GM19099 (cell line): ENCODE measurements around the gene SLC7A6.

Experiments
- POLR2A ChIP-seq: IDR thresholded peaks from 3 replicates; pipeline ENCODE4 v1.6.1; 2011; ENCODE audit warnings: low read depth; ENCODE audit not compliant: insufficient read length; ENCODE audit errors: extremely low read depth

The SLC7A6 gene

DNA sequence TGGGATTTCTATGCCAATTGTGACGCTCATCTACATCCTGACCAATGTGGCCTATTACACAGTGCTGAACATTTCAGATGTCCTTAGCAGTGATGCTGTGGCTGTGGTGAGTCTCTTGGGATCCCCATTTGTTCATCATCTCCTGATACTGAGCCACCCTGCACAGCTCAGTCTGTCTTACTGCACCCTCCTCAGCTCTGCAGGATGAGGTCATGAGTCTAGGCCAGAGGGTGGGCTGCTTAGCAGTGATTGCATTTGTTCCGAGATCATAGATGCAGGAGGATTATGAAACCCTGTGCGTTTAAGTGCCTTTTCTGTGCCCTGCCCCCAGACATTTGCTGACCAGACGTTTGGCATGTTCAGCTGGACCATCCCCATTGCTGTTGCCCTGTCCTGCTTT lies 26.9 kb downstream of the SLC7A6 start:
- no peak for TF ChIP-seq POLR2A

DNA sequence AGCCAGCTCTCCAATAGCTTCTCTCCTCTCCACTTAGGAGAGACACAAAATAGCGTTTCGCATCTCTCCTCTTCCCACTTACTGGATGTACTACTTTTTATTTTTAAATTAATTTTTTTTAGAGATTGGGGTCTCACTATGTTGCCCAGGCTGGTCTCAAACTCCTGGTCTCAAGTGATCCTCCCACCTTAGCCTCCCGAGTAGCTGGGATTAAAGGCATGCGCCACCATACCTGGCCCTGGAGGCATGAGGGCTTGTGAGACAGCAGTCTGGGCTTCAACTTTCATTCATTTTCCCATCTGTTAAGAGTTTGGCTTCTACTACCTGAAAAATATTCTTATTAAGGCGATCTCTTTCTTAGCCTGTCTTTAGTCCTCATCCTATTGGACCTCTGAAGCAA lies 28.1 kb downstream of the SLC7A6 start:
- no peak for TF ChIP-seq POLR2A

DNA sequence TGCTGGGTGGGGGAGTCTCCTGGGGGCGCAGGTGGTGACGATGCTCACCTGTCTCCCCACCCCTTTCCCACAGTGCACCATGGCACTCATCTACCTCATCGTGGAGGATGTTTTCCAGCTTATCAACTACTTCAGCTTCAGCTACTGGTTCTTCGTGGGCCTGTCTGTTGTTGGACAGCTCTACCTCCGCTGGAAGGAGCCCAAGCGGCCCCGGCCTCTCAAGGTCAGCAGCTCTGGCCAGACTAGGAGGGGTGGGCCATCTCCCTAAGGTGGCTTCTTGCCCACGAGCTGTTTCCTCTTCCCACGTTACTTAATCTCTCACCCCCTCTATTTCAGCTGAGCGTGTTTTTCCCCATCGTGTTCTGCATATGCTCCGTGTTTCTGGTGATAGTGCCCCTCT lies 32.0 kb downstream of the SLC7A6 start:
- TF ChIP-seq POLR2A = no peak

DNA sequence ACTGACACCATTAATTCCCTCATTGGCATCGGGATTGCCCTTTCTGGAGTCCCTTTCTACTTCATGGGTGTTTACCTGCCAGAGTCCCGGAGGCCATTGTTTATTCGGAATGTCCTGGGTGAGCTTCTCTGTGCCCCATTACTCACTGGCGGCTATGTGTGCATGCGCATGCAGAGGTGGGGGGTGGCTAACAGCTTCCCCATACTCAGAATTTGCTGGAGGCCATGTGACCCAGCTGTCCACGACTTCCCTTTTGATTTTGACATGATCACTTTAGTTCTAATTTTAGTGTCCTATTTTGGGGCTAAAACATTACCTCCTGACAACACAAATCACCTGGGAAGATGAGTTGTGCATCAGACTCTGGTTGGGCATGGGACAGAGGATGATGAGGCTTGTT lies 32.4 kb downstream of the SLC7A6 start:
- TF ChIP-seq POLR2A = no peak

DNA sequence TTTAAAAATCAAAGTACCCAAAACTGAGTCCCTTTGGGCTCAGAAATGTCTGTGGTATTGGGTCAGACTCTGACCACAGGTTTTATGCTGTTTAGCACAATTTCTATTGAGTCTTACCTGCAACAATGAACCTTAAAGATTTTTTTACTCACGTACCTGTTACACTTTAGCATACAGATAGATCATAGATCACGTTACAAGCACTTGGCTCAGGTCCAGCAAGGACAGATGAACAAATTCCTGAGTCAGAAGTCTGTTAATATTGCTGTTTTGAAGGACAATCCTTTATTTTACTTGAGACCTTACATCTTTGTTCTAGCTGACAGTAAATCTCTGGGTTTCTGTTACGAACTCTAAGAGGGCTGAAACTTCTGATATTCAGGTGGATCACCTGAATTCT lies 33.6 kb downstream of the SLC7A6 start:
- TF ChIP-seq POLR2A = no peak

DNA sequence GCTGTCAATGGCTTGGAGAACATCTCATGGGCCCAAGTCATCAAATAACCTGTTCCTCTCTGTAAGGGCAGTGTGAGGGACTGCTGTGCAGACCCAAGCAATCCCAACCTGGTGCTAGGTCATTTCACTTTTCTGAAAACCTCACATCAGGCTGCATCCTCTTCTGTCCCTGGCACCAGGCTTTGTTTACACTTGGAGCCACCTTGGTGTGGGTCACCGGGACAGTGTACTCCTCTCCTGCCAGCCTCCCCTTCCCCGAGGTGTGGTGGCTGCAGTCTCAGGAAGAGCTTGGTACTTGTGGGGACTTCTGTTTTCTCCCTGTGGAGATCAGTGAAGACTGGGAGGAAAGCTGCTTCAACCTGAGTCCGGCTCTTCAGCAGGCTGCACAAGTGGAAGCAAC lies 34.0 kb downstream of the SLC7A6 start:
- TF ChIP-seq POLR2A = no peak

DNA sequence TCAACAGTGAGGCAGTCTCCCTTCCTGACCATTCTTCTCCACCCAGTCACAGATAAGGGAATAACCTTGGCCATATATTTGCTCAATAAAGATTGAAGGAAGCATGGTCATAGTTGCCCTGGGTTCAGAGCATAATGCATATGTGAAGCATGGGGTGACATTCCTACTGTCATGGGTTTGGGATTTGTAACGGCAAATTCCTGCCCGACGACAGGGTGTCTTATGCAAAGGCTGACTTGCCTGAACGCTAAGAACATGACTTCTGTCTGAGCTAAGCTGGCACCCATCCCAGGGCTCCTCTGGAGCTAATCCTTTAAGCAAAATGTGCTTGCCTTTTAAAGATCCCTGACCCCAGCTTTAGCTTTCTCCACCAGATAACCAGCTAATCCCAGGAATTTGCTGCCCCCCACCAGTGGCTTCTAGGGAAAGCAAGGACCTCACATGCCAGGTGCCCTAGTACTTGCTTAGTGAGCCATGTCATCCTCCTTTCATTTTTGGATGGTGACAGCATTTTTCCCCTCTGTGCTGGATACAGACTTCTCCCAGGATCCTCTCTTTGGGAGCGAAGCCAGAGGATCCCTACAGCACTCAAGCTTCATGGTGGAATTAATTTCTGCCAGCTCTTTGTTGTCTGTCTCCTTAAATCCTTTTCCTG lies 34.7 kb downstream of the SLC7A6 start:
- TF ChIP-seq POLR2A = no peak

DNA sequence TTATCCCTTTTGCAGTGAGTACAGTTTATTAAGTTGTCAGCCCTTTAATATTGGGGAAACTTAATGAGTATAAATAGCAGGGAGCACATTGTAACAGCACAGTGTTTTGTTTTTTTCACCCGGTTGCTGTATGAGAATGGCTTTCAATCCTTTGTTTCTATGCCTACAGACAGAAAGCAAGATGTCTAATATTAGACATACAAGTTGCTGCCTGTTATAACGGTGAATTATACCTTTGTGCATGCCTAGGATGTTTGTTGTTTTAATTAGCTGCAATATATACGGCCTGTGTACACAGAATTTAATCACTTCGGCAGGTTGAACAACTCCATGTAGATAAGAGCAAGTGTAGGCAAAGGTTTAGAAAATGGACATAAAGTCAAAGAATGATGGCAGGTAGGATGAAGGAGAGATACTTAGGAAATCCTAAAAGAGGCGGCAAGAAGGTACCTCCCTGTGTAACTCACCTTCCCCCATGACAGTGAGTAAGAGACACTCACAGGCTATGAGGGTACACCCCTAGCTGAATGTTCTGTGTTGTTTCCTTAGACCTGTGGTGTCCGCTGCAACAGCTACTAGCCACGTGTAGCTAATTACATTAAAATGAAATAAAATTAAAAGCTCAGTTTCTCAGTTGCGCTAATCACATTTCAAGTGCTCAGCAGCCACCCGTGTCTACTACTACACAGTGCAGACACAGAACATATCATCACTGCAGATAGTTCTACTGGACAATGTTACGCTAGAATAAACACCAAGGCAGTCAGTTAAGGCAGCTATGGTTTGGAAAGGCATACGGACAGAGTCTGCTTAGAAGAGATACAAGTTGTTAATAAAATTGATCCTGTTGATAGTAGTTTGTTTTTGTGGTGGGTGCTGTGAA lies 35.5 kb downstream of the SLC7A6 start:
- TF ChIP-seq POLR2A = no peak

DNA sequence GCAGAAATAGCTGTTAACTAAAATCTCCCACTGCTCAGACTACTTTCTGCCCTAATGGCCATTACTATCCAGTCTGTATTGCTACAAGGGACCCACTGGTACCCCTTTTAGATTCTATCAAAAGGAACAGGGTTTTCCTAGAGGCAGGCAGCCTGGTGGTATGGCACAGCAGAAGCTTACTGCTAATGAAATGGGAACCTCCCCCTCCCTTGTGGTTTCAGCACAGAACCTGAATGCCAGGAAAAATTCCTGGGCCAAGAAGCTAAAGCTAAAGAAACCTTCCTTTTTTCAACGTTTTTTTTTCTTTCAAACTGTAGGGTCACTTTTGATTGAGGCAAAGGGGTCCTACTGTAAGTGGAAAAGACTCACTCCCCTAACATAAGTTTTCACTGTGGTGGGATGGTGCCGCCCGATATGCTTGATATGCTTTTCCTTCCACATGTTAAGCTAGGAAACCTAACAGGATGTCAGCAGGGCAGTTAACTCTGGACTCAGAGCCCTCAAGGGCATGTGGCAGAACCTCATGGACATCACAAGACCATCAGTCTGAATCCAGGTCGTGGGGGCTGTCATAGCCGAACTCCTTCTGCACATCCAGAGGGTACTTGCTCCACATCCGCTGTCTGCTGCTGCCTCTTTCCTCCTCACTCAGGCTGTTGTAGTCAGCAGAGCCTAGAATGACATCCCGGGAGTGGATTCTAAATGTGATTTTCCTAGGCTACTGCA lies 36.6 kb downstream of the SLC7A6 start:
- TF ChIP-seq POLR2A = no peak

DNA sequence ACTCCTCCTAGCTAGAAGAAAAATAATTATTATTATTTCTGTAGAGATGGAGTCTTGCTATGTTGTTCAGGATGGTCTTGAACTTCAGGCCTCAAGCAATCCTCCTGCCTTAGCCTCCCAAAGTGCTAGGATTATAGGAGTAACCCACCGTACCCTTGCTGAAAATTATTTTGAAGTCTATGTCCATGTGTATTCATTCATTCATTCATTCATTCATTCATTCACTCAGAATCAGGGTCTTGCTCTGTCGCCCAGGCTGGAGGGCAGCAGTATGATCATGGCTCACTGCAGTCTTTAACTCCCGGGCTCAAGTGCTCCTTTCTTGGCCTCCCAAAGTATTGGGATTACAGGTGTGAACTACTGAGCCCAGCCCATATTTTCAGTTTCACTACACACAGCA lies 42.3 kb downstream of the SLC7A6 start:
- TF ChIP-seq POLR2A = no peak

DNA sequence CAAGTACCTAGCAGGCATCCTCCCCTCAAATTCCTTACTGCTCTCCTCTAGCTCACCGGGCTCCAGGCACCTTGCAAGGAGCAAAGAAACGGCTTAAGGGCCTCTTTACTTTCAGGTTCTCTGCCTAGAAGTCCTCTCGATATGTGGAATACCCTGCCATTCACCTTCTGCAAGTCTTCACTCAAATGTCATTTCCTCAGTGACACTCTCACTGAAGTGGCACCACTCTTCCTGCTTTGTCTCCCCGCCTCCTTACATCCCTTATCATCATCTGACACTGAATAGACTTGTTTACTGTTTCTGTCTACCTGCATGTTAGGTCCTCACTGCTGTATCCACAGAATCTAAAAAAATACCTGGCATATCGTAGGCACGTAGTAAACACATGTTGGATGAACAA lies 45.5 kb downstream of the SLC7A6 start:
- TF ChIP-seq POLR2A = no peak

DNA sequence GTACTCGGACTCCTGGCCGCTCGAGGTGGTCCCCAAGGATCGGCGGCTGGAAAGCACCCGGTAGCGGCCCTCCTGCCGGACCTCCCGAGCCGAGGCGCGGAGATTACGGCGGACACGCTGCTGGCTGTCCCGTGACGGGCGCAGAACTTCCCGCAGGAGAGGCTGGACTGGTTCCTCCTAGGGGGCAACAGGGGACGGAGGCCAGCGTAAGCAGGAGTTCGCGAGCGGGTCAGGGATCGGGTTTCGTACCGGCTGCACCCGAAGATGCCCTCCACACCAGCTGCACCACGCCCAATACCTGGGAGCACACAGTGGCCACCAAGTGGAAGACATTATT lies 46.1 kb downstream of the SLC7A6 start:
- TF ChIP-seq POLR2A = no peak

DNA sequence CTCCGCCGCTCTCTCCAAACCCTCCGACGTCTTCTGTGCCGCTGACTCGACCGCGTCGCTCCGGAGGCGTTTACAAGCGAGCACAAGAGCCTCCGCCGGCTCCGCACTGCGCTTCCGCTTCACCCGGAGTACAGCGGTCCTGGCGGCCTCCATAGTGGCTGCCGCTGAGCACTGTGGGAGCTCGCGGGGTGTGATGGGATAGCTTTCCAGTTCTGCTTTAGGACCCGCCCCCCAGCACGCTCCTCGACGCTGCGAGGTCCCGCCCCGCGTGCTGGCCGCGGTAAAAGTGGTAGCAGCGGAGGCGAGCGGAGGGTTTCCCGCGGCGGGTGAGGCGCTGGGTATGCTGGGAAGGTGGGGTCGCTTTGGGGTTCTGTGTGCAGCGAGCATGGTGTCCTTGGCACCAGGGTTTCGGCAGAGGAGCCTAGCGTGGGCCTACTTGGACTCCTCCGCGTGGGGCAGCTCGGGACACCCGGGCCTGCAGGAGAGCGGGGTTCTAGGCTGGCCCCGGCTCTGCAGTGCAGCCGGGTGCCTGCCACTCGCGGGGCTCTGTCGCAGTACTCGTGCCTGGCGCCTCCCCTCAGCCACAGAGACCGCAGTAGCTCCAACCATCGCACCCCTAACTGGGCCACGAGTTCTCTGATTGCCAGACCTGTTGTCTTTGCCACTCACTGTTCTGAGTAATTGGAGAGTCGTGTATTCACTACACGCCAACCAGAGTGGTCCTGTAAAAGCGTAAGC lies 46.6 kb downstream of the SLC7A6 start, which contains the start of the genes PRMT7 and SLC7A6OS:
PRMT7 (plus strand) TSS at position 246 of the 738 bp plus-strand sequence. CDS start 4,961 bp downstream, outside the sequence.
SLC7A6OS (minus strand) TSS at position 173 of the 738 bp plus-strand sequence; CDS start at position 153, 20 bp downstream.
- TF ChIP-seq POLR2A = peak; percentile 94

DNA sequence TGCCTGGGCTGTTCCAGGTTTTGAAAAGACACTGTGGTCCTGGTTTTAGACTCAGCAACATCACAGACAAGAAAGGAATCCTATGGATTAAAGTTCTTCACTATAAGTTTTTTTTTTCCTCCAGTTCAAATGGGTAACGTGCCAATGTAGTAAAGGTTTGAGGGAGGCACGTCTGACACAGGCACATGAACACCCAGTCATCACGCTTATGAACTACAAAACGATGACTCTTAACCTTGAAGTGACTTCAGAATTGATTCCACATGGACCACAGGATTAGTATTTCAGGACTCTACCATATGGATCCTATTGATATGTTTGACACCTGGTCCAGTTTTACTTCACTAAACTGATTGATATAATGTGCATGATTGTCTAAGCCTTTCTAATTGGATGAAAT lies 48.8 kb downstream of the SLC7A6 start:
- TF ChIP-seq POLR2A = no peak

DNA sequence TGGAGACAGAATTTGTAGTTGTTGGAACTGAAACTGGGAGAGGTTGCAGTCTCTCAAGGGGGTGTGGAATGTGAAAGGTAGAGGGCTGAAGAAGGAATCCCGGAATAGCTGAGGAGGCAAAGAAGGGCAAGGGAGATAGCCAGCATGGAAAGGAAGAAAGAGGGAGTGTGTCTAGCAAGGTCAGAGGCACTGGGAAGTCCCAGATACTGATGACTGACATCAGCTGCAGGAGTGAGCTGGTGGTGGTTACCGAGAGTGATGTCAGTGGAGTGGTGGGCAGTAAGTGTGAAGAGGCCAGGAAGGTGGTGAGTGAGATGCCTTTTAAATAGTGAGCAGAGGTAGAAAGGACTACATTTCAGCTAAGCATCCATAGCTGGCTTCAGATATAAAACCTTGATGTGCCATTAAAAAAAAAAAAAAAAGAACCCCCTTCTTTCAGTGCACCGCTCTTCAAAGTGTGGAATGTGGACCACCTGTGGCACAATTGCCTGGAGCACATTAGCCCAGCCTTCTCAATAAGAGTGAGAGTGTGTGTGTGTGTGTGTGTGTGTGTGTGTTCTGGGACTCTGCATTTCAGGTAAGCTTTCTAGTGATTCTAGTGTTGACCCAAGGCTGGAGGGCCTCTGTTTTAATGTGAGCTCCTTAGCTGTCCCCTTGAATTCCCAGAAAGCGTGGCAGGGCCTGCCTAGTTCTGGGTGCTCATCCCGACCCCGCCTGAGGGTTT lies 55.0 kb downstream of the SLC7A6 start:
- no peak for TF ChIP-seq POLR2A

DNA sequence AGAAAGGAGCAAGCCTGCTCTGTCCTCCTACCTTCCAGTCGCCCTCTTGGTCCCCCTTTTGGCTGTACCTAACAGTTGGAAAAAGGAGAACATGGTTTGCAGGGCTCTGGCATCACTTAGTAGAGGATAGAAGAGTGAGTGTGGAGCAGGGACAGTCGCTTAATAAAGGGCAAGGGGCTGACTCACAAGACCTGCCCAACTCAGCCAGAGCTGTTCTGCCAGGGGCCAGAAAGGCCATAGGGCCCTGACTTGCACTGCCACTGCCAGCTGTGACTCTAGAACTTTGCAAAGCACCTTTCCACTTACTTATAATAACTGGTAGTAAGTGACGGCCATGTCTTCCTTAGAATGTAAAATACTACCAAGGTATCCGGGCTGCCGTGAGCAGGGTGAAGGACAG lies 60.0 kb downstream of the SLC7A6 start:
- TF ChIP-seq POLR2A = no peak
